BE2C (cell line): ENCODE results near the gene RAD52.

Experiments used
- DNase-seq: peaks from one replicate; pipeline ENCODE4 v3.0.0-alpha.2; 2020
- H3K27me3 ChIP-seq: fragments of 250-450 bp; sonication (Bioruptor Pico); 2 replicates; pipeline ENCODE4 v1.5.1; 2020; ENCODE audit warnings: mild to moderate bottlenecking
- H3K36me3 ChIP-seq: fragments of 250-450 bp; sonication (Bioruptor Pico); 2 replicates; pipeline ENCODE4 v1.5.1; 2020; ENCODE audit warnings: mild to moderate bottlenecking
- H3K4me1 ChIP-seq: fragments of 250-450 bp; sonication (Bioruptor Pico); 2 replicates; pipeline ENCODE4 v1.5.1; 2020
- H3K4me3 ChIP-seq: 2 replicates; pipeline ENCODE4 v1.5.1; 2011; ENCODE audit warnings: low read depth, low read length
- H3K9me3 ChIP-seq: fragments of 250-450 bp; sonication (Bioruptor Pico); 2 replicates; pipeline ENCODE4 v1.5.1; 2020
- TF ChIP-seq, protein P1 (sequence below): IDR thresholded peaks from 2 replicates; pipeline ENCODE4 v1.5.1; 2012; ENCODE audit warnings: mild to moderate bottlenecking, low read depth, low read length

The RAD52 gene

DNA sequence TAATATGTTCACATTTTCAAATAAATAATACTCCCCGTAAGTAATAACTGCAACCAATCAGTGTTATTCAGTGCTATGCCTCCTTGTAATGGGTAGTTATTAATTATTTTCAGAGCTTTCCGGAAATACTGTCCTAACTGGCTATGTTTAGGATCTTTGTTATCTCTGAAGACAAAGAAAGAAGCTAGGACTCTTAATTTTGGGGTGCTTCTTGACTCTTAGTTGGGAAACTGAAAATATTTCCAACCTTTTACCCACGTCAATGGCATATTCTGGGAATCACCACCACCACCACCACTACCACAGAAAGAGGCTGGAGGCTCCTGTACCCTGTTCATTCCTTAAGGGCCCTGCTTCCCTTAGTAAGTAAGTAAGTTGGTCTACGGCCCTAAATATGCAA, 39.1 kb downstream of the RAD52 start:
- no peak for DNase-seq
- Histone ChIP-seq H3K9me3 (no peaks in the 10 kb centered on the region), H3K27me3 (no peaks in the 10 kb centered on the region), H3K36me3 (peaks cover 87% of the 10 kb centered on the region), H3K4me1 (no peaks in the 10 kb centered on the region), H3K4me3 (no peak overlapping the region)
- TF ChIP-seq, protein P1, sequence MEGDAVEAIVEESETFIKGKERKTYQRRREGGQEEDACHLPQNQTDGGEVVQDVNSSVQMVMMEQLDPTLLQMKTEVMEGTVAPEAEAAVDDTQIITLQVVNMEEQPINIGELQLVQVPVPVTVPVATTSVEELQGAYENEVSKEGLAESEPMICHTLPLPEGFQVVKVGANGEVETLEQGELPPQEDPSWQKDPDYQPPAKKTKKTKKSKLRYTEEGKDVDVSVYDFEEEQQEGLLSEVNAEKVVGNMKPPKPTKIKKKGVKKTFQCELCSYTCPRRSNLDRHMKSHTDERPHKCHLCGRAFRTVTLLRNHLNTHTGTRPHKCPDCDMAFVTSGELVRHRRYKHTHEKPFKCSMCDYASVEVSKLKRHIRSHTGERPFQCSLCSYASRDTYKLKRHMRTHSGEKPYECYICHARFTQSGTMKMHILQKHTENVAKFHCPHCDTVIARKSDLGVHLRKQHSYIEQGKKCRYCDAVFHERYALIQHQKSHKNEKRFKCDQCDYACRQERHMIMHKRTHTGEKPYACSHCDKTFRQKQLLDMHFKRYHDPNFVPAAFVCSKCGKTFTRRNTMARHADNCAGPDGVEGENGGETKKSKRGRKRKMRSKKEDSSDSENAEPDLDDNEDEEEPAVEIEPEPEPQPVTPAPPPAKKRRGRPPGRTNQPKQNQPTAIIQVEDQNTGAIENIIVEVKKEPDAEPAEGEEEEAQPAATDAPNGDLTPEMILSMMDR = no peak

- Histone ChIP-seq H3K27me3 (no peaks in the 10 kb centered on the region), H3K36me3 (peaks cover 89% of the 10 kb centered on the region), H3K4me1 (no peaks in the 10 kb centered on the region), H3K4me3 (no peak overlapping the region), H3K9me3 (no peaks in the 10 kb centered on the region)
- TF ChIP-seq, protein P1 = no peak
- no peak for DNase-seq
Observed at GRCh38 chr12:909861-910260, 39.6 kb downstream of the RAD52 start.

DNA sequence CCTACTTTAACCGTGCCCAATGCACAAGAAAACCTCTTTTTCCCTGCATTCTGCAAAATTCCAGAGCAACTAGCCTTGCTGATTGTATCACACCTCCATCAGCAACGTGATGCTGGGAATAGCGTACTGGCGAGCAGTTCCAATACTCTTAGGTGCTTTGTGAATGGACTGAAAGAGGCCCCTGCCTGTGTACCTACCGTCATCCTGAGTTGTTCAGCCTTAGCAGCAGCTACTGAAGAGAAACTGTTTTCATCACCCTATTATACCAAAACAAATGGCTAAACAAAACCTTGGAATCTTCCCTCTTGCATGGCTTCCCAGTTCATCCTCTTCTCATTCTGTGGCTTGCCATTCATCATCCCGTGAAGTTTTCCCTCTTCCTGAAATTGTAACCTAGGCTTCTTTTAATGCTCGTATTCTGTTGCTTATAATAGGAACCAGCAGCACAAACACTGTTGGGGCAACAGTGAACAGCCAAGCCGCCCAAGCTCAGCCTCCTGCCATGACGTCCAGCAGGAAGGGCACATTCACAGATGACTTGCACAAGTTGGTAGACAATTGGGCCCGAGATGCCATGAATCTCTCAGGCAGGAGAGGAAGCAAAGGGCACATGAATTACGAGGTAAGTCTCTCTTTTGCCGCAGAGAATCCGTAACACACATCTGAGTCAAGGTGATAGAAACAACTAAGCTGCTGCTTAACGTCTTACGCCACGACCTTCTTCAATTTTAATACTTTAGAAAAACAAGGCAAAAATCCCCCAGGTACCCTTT, 41.9 kb downstream of the RAD52 start:
- peaks cover 90% of the 10 kb centered on the region for H3K36me3 ChIP-seq
- H3K27me3 ChIP-seq = no peaks in the 10 kb centered on the region
- DNase-seq = no peak
- H3K4me1 ChIP-seq = peaks cover 6% of the 10 kb centered on the region
- no peaks in the 10 kb centered on the region for H3K9me3 ChIP-seq
- TF ChIP-seq, protein P1 = no peak
- H3K4me3 ChIP-seq = no peak overlapping the region

DNA sequence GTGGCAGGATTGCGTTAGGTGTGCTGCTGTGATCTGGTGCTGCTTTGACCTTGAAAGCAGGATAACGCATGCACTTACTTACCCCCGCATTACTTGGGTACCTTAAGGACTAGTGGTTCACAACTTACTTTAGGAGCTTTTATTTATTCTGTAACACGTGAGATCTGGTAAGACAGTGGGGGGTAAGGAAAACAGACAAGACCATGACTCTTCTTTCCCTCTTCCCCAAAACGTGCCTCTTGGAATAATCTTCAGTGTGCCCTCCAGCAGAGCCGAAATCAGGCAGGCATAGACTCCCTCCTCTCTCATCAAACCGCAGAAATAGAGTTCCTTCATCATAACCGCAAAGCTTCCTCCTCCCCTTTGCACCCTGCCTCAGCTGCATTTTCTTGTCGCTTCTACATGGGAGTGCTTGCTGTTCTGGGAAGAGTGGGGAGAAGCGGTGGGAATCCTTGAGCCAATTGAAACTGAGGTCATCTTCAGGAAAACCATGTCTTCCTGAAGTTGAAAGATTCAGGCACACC, 43.4 kb downstream of the RAD52 start:
- no peak overlapping the region for H3K4me3 ChIP-seq
- H3K9me3 ChIP-seq = no peaks in the 10 kb centered on the region
- no peaks in the 10 kb centered on the region for H3K27me3 ChIP-seq
- DNase-seq = no peak
- H3K4me1 ChIP-seq = peaks cover 6% of the 10 kb centered on the region
- TF ChIP-seq, protein P1 = no peak
- H3K36me3 ChIP-seq = peaks cover 92% of the 10 kb centered on the region

DNA sequence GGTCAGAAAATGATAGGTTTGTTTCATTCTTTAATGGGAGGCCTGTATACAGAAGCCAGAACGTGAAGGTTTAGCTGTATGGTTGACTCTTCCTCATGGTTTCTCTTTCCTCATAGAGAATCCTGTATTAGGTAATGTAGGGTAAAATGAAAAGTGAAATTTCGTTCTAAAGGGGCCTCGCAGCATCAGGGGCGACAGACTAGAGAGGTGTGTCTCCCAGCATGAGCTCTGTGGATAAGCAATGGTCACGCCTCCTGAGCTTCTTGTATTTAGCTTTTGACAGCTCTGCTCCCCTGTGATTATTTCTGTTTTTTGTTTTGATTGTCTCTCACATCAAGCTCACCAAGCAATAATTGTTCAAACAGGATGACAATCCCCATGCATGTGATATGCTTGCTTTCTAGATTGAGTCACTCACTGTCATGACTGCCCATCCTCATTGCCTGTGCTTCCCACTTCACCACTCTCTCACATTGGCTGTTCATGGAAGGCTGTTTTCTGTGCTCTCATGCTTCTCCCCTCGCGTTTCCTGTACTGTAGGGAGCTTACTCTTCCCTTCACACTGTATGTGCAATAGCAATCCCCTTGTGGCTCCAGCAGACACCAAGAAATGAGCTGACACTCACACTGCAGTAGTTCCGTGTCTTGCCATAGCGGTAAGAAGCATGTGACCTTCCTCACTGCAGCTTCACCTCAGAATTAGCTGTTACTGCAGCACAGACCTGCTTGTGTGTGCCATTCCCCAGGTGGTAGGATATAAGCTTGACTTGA, 44.0 kb downstream of the RAD52 start:
- Histone ChIP-seq H3K36me3 (peaks cover 95% of the 10 kb centered on the region), H3K27me3 (no peaks in the 10 kb centered on the region), H3K4me3 (no peak overlapping the region), H3K4me1 (peaks cover 6% of the 10 kb centered on the region), H3K9me3 (no peaks in the 10 kb centered on the region)
- TF ChIP-seq, protein P1 = no peak
- DNase-seq = no peak
